ENCODE data around the gene MPV17. TPM values are rescaled to one million over a fixed set of nuclear protein-coding genes. Genes with fewer than 3 reads are reported as not detected.

MPV17 gene
- 62.5 TPM for total RNA-seq

DNA sequence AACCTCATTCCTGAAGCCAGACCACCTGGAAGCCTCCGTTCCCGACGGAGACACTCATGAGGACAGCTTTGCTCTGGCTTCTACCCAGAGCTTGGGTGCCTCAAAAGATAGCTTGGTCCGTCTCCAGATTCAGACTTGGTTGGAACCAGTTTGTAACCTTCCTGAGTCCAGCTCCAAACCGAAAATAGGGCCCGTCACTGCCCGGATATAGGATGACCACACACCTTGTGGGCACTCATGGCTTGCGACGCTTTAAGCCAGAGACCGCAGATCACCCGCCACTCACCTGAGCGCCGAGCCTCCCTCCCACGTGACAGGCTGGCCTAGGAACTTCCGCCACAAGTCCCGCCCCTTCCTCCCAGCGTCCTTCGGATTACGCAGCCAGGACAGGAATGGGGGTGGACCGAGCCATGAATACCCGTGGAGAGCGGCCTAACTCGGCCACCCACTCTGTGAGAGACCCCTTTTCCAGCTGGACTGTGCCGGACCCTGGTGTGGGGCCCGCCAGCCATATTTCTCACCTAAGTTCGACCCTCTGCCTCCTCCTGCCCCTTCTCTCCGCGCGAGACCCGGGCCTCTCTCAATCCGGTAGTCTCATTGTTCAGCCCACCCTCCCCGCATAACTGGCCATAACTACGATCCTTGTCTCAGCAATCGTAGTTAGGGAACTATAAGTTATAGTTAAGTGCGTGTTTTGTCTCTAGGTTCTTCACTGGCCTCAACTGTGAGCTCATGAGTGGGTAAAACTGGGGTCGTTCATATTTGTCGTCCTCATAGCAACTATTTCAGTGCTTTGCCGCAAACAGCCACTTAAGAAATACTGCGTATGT lies at the start of gene MPV17:
MPV17 (minus strand) TSS at position 332 of the 830 bp plus-strand sequence. CDS start 580 bp downstream, outside the sequence.

GRCh38 chr2:27370026-27370815 lies 47.3 kb upstream of the MPV17 start, which contains the start of the genes EIF2B4 and SNX17:
Gene EIF2B4, minus strand, starts transcription at chr2:27370338. Its CDS starts 24 bp downstream, at chr2:27370314.
Gene SNX17, plus strand, starts transcription at chr2:27370616. Its CDS starts 128 bp downstream, at chr2:27370744.

DNA sequence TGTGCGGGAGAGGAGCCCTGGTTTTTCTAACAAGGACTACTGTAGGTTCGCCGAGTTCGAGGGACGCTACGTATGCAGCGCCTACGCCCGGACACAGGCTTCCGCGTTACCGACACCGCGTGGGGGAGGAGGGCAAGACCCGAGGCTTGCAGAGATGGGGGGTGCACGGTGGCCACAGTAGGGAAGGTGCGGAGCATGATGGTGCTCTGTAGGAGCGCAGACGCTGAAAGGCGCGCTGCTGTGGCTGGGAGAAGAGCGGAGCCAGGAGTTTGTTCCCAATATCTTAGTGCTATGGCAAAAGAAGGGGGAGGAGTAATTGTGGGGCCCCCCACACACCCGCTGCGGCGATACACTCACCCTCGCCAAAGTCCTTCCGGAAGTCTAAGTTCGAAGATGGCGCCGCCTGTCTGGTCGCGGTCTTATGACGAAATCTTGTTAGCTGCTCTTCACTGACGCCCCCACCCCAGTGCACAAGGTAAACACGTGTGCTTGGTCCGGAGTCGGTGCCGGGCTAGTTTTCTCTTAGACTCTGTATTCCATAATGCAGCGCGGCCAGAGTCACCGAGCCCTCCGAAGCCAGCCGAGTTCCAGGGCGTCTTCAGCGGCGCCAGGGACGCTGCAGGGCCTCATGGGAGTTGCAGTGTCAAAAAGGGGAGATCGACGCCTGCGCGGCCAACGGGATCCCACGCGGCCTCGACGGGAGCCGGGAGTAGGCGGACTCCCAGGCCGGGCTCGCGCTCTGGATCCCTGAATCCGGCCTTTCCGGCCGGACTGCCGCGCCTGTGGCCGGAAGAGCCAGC lies 33.7 kb upstream of the MPV17 start, which contains the start of gene GTF3C2:
GTF3C2 (minus strand) TSS at position 383 of the 800 bp plus-strand sequence. CDS start 13,210 bp downstream, outside the sequence.

DNA sequence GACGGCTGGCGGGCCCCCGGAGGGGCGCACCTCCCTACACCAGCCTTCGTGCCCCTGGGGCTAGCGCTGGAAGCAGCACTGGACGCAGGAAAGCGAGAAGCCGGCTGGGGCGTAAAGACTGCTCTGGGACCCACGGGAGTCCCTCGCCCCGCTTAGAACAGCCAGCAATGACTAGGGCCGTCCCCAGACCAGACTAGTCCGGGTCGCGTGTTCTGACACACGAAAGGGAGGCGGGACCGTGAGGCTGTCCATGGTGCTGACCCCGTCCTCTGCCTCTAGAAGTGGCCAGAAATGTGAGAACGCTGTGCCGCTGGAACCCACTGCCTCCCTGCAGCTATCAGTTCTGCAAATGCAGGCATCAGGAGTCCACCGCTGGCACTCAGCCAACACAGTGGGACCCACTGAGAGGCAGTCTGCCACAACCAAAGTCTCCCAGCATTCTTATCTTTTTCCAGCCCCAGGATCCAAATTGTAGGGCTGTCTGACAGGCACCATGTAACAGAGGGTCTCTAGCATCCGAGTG lies 14.5 kb downstream of the MPV17 start, which contains the start of gene UCN:
UCN (minus strand) TSS at position 87 of the 523 bp plus-strand sequence. CDS start 550 bp downstream, outside the sequence.

DNA sequence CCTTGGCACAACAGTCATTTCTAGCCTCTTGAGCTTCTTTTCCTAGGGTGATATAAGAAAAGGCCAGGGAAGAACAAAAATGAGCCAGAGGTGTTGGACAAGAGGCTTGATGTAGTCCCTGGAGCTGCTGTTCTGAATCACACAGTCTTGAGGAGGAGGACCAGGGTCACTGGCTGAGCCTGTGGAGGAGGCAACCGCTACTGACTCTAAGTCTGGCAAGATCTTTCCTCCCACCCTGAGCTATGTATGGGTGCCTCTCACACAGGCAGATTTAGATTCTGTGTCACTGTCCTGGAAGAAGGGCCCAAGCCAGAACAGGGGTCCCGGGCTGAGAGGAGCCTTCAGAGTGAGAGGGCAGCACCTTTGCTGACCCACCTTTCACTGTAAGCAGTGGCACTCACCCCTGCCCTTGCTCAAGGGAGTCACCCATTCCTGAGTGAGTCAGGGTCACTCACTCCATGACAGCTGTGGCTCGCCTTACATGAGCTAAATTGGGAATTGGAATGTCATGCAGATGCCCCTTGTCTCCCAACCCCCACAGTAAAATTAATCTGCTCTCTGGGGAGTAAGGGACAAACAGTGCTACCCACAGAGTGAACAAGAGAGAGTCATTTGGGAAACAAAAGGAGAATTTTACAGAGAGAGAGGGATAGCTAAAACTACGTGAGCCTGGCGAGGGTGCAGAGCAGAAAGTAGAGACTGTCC lies 40.9 kb downstream of the MPV17 start, which contains the start of gene TRIM54:
TRIM54 (plus strand) TSS at position 575 of the 705 bp plus-strand sequence. CDS start 303 bp downstream, outside the sequence.

DNA sequence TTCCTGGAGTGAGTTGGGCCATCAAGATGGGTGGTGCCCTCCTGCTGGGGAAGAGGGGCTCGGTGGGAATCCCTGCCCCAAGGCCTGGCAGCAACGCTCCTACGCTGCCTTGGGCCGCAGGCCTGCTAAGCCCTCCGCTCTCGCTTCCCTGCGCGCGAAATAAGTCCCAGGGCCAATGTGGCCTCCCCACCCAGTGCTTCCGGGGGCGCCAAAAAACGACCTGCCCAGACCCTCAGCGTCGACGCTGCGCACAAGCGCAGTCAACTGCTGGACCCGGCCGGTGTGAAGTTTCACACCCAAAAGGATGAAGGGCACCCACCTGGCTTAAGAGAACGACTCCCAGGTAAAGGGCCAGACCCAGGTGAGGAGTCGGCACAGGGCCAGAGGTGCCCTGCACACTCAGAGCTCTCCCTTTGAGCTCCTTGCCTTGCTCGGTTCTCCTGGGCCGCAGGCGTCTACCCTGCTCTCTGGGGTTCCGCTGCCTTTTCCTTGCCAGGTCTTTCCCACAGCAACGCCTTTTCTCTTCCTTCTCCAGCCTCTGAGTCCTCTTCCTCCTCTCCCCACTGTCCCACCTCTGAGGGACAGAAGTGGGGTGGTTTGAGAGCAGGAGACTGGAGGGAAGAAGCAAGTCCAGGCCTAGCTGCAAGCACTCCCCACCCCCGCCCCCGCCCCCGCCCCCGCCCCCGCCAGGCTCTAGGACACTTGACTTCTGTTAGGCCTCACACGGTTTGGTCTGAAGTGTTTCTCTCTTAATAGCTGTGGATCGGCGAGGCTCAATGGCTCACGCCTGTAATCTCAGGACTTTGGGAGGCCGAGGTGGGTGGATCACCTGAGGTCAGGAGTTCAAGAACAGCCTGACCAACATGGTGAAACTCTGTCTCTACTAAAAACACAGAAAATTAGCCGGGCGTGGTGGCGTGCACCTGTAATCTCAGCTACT lies 47.4 kb downstream of the MPV17 start, which contains the start of gene DNAJC5G:
DNAJC5G (plus strand) TSS at position 223 of the 940 bp plus-strand sequence. CDS start 1,296 bp downstream, outside the sequence.

GRCh38 chr2:27262379-27263286 lies 60.3 kb downstream of the MPV17 start, which contains the start of gene SLC30A3:
Gene SLC30A3, minus strand, starts transcription at chr2:27263047. Its CDS starts 141 bp downstream, at chr2:27262906.

Other genes with a start within 250 kb of the MPV17 start
- gene EMILIN1, start 244.5 kb downstream of the MPV17 start, total RNA-seq, result 72.2 TPM
- 2.5 TPM for gene KHK, start 236.3 kb downstream of the MPV17 start, total RNA-seq
- gene CGREF1, start 204.0 kb downstream of the MPV17 start, total RNA-seq, result 12.1 TPM
- 0.49 TPM for gene ABHD1, start 199.3 kb downstream of the MPV17 start, total RNA-seq
- 41.9 TPM for gene PREB, start 188.5 kb downstream of the MPV17 start, total RNA-seq
- gene PRR30, start 183.7 kb downstream of the MPV17 start, total RNA-seq, result not detected
- 0.11 TPM for gene TCF23, start 174.1 kb downstream of the MPV17 start, total RNA-seq
- 102 TPM for gene ATRAID, start 111.1 kb downstream of the MPV17 start, total RNA-seq
- 40.4 TPM for gene SLC5A6, start 110.8 kb downstream of the MPV17 start, total RNA-seq
- gene CAD, start 105.7 kb downstream of the MPV17 start, total RNA-seq, result 34.4 TPM
- 0.27 TPM for gene SLC30A3, start 60.0 kb downstream of the MPV17 start, total RNA-seq
- gene DNAJC5G, start 47.7 kb downstream of the MPV17 start, total RNA-seq, result not detected
- gene TRIM54, start 40.7 kb downstream of the MPV17 start, total RNA-seq, result 4.7 TPM
- gene UCN, start 14.7 kb downstream of the MPV17 start, total RNA-seq, result 4.7 TPM
- 46.5 TPM for gene GTF3C2, start 33.7 kb upstream of the MPV17 start, total RNA-seq
- 30.0 TPM for gene EIF2B4, start 47.2 kb upstream of the MPV17 start, total RNA-seq
- gene SNX17, start 47.5 kb upstream of the MPV17 start, total RNA-seq, result 72.6 TPM
- 11.6 TPM for gene ZNF513, start 57.6 kb upstream of the MPV17 start, total RNA-seq
- gene PPM1G, start 86.5 kb upstream of the MPV17 start, total RNA-seq, result 54.4 TPM
- gene NRBP1, start 105.5 kb upstream of the MPV17 start, total RNA-seq, result 108 TPM
- gene KRTCAP3, start 119.3 kb upstream of the MPV17 start, total RNA-seq, result not detected
- gene IFT172, start 166.6 kb upstream of the MPV17 start, total RNA-seq, result 57.2 TPM
- gene FNDC4, start 172.1 kb upstream of the MPV17 start, total RNA-seq, result 13.7 TPM
- not detected for gene GCKR, start 173.7 kb upstream of the MPV17 start, total RNA-seq

All from camera-type eye (tissue), 1 donor.